Esophagus squamous epithelium (tissue), 4 donors: ENCODE results near the gene HS1BP3.

Source experiments
- CTCF ChIP-seq, 6 experiments: fragments of 450-650 bp in 4 of 6; fragments of 200-600 bp in 2 of 6; sonication (generic) in 2 of 6; IDR thresholded peaks; one replicate each; pipeline ENCODE4 v1.5.1; 2016 to 2019; ENCODE audit warnings: antibody characterized with exemption in 6 of 6, mild to moderate bottlenecking in 4 of 6, moderate library complexity in 4 of 6
- POLR2A ChIP-seq, 4 donors: fragments of 450-650 bp; IDR thresholded peaks; one replicate each; pipeline ENCODE4 v1.6.1; 2017; ENCODE audit warnings: antibody characterized with exemption in 4 of 4, mild to moderate bottlenecking in 4 of 4, moderate library complexity in 3 of 4

GRCh38 chr2:20584399-20585358 lies 66.2 kb downstream of the HS1BP3 start:
- TF ChIP-seq CTCF (IDR thresholded peaks at IDR 0.05) (no peak), POLR2A (IDR thresholded peaks at IDR 0.05) (no peak)
